ENCODE results near the gene ADM2.

ADM2 gene

DNA sequence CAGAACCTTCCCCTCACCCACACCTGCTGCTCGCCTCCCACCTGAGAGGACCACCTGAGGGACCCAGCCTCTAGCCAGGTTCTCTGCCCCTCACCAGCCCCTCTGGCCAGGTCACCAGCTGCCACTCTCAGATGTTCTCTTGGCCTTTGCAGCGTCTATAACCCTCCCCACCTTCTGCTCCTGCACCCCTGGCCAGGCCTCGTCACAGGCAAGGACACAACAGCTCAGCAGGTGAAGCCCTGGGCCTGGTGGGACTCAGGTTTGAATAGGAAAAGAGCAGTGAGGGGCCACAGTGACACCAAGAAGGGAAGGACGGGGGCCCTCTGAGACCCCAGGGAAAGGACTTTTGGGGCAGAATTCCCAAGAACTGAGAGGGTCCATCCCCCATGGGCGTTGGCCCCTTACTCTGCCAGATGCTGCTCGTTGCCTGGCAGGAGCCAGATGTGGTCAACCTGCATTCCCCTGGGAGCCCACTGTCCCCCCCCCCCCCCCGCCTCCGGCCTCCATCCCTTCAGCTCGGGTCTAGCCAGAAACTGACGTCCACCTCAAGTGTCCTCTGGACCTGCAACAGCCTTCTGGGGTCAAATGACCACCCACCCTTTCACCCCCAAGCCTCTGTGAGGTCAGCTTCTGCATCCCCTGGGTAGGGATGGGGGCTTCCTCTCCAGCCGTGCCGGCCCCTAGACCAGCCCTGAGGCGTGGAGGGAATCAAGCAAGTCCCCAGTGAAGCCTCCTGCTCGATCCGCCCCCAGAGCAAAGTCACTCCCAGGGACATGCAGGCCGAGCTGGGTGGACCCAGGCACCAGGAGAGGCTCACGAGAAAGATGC, 35.2 kb upstream of the ADM2 start:
- no peak for DNase-seq

- DNase-seq: no peak
Measured at GRCh38 chr22:50446708-50447575, 34.4 kb upstream of the ADM2 start.

- no peak for DNase-seq
Measured at GRCh38 chr22:50447576-50448551, 33.5 kb upstream of the ADM2 start.

DNA sequence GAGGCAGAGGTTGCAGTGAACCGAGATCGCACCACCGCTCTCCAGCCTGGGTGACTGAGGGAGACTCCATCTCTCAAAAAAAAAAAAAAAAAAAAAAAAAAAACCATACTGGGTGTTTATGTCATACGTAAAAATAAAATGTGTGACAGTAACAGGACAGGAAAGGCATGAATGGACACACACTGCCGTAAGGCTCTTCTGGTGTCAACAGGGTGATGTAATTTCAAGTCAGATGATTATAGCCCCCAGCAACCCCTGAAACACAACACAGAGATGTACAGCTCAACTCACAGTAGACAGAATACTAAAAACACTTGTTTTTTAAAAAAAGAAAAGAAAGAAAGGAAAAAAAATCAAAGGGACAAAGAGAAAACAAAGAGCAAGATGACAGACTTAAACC, 28.7 kb upstream of the ADM2 start:
- no peak for DNase-seq

DNA sequence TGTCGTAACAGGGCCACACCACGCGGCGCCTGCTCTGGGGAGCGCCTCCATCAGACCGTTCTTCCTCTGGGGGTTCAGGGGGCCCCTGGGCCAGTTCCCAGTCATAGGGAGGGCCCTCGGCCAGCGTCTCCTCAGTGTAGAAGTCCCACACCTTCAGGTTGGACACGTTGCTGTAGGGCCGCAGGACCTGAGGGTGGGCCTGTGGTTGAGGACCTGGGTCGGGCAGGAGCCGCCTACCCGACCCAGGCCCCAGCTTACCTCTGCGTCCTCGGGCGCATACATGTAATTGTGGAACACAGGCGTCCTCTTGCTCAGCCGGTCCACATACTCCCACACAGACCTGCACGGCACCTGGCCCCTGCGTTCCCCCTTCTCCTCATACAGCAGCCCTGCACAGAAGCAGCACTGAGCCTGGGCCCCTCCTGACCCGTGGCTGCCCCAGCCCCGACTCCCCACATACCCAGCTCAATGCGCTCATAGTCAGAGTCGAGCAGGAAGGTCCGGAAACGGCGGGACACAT, 26.7 kb upstream of the ADM2 start:
- DNase-seq: no peak

GRCh38 chr22:50455201-50455600, 26.1 kb upstream of the ADM2 start:
- DNase-seq: no peak

DNA sequence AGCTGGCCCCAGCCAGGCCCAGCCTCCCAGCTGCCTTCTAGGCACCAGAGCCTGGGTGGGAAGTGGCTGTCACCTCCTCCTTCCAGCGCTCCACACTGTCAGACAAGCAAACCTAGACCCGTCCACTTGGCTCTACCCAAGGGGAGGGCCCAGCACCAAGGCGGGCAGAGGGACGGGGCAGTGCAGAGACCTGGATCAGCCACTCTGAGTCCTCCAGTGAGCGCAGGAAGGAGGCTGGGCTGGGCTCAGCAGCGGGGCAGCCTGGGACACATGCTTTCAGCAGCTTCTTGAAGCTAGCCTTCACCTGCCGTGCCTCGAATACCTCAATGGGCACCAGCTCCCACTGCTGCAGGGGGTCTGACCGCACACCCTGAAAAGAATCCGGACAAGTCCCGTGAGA, 25.3 kb upstream of the ADM2 start:
- no peak for DNase-seq

DNA sequence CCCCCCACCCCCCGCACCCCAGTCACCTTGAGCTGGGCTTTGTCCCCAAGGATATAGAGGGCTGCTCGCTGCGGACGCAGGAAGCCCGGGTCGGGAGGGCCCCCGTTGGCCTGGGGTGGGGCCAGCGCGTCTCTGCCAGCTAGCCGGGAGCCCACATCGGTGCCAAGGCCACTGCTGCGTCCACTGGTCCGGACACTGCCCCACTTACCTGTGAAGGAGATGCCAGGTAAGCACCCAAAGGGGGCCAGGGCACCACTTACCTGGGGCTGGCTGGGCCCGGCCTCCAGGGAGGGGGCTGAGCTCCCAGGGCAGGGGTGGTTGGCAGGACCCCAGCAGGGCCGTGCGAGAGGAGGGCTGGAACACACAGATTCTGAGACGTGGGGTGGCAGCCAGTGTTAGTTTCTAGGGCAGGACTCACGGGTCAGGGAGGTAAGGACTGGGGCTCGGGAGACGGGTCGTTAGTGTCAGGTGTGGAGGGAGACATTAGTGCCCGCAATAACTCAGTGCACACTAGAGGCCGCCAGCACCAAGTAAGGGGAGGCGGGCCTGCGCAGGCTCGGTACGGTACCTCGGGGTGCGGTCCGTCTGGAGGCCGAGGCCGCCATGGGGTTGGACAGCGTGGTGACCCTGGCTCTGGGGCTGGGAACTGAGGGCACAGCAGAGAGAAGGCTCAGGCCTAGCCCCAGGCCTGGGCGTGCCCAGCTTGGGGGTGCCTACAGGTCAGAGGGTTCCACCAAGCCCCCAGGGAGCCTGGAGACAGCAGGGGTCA, 24.7 kb upstream of the ADM2 start:
- no peak for DNase-seq

- no peak for DNase-seq
Measured at GRCh38 chr22:50459016-50459415, 22.3 kb upstream of the ADM2 start.

DNA sequence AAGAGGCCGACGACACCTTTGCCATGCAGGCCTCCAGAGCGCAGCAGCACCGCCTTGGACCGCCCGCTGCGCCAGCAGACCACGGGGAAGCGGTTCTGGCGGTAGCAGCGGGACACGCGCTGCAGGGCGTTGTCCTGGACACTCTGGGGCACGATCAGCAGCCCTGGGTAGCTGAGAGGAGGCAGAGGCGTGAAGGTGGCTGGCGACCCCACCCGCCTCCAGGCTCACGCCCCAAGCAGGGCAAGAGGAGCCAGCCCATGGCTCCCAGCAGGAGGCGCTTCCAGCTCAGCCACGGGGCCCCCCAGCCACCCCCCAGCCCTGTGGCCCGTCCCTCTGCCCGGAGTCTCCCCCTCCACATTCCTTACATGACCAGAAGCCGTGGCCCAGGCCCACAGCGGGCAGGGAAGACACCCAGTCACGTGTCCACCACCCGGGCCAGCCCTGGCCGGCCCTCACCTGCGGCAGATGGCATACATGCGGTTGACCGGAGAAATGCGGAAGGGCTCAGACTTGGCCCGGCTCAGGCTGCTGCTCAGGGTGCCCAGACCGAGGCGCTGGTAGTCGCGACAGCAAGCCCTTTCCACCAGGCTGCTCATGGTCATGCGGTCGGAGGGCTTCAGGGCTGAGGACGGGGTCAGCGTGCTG, 21.7 kb upstream of the ADM2 start:
- DNase-seq: no peak

DNA sequence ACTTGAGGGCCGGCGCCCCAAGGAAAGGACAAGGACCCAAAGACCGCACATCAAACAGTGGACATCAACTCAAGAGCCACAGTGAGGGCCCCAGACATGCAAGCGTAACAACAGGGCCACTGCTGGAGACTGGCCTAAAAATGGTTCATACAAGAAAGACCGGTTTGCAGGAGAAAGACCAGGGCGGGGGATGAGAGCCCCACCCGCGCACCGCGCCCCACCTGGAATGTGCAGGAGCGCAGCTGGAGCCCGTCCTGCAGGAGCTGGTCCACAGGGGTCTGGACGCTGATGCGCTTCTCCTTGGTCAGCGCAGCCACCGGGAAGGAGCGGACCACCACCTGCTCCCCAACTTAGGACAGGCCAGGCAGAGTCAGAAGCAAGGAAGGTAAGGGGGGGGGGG, 20.4 kb upstream of the ADM2 start:
- DNase-seq: no peak

- no peak for DNase-seq
Measured at GRCh38 chr22:50461536-50461935, 19.8 kb upstream of the ADM2 start.

GRCh38 chr22:50461979-50462540, 19.3 kb upstream of the ADM2 start:
- no peak for DNase-seq

DNA sequence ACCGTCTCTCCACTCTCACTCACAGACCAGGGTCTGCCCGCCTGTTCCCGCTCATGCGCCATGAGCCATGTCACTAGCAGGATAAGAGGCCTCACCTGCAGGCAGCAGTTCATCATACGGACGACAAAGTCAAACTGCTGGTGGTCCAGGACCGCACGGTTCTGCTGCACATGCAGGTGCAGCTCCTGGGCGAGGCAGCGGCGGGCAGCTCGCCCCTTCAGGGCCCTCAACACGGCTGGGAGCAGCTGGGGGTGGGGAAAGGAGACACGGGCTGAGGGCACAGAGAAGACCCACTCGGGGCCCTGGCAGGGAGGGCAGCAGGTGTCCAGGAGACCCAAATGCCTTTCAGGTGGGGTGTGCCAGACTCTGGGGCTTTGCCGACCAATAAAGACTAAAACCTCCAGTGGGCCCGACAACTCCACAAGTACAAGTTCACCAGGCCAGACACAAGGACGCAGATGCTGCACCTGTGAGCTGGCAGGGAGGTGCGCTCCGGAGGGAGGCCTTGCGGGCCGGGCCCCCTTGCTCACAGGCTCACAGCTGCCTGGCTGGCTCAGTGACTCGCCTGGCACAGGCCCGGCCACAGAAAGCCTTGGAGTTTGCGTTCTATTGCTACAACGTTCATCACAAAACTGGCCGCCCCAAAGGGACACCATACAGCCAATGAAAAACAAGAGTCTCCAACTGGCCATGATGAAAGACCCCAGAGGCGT, 18.0 kb upstream of the ADM2 start:
- DNase-seq: no peak

- DNase-seq: no peak
Measured at GRCh38 chr22:50464451-50464850, 16.9 kb upstream of the ADM2 start.

- DNase-seq: no peak
Measured at GRCh38 chr22:50465066-50465930, 16.0 kb upstream of the ADM2 start.

GRCh38 chr22:50467341-50467740, 14.0 kb upstream of the ADM2 start:
- no peak for DNase-seq

DNA sequence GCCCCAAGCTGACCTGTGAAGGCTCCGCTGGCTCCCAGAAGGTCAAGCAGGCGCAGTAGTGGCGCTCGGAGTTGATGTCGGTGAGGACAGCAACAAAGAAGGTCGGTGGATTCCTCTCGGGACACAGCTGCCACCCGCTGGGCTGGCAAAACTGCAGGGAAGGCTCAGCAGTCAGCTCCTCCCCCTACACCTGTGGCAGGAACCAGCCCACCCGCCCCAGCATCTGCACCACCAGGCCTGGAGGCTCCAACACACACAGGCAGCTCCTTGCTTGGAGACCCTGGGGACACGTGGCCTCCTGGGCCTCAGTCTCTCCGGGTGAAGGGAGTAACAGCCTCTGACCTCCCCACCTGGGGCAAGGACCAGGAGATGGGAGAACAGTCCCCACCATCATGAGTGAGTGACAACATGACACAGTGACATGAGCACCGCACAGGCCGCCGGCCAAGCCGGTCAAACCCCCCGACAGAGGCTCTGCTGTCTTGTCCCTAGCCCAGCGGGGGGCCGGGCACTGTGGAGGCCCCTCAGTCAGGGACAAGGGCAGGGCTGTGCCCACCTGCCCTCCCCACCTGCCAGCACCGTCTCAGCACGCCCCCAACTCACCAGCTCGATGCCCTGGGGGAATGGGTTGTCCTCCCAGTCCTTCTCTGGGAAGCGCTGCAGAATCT, 13.4 kb upstream of the ADM2 start:
- no peak for DNase-seq

DNA sequence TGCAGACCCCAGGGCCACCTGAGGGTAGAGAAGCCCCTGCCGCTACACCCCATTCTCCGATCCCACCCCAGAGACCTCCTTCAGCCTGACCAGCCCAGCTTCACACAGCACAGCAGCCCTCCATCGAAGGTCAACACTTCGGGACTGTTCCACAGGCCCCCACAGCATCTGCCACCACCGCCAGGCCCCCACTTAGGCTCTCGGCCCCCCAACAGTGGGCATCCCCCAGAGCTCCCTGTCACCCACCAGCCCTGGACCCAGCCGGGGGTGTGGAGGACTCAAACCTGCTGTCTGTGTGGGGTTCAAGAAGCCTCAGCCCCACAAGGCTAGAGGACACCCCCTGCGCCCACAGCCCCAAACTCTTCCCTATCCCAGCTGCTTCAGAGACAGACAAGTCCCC, 12.7 kb upstream of the ADM2 start:
- no peak for DNase-seq

Measured in stimulated activated CD4-positive, alpha-beta T cell treated with anti-CD3 and anti-CD28 coated beads, Interleukin-2, amount 100 ng/mL, for 48 hours (primary cell).